NCI-H526 (cell line): ENCODE measurements around the gene TES.
A peak's percentile ranks its signal among the peaks of the same experiment; 100 is the strongest.

Source experiments
- DNase-seq, 2 experiments: peaks; one replicate each; lab custom pipeline; 2025; lab: John Stamatoyannopoulos, UW

TES gene

GRCh38 chr7:116194115-116194514, 16.2 kb upstream of the TES start:
- DNase-seq = no peak

GRCh38 chr7:116195451-116195850, 14.9 kb upstream of the TES start:
- DNase-seq = no peak

GRCh38 chr7:116196947-116197346, 13.4 kb upstream of the TES start:
- no peak for DNase-seq

GRCh38 chr7:116197360-116197759, 13.0 kb upstream of the TES start:
- DNase-seq = no peak

- DNase-seq = no peak
Measured at GRCh38 chr7:116198748-116199410, 11.5 kb upstream of the TES start.

GRCh38 chr7:116200963-116201362, 9.4 kb upstream of the TES start:
- no peak for DNase-seq

- no peak for DNase-seq
Measured at GRCh38 chr7:116206141-116206540, 4.2 kb upstream of the TES start.

GRCh38 chr7:116208919-116209318, 1.4 kb upstream of the TES start:
- DNase-seq = no peak

- no peak for DNase-seq
Measured at GRCh38 chr7:116209561-116210070, 723 bp upstream of the TES start.

GRCh38 chr7:116211006-116211912, 920 bp downstream of the TES start:
- peak; percentile 85 to 88 for DNase-seq

- no peak for DNase-seq
Measured at GRCh38 chr7:116211913-116212596, 1.7 kb downstream of the TES start.

GRCh38 chr7:116212869-116213268, 2.5 kb downstream of the TES start:
- DNase-seq = no peak

- no peak for DNase-seq
Measured at GRCh38 chr7:116213361-116214130, 3.2 kb downstream of the TES start.

GRCh38 chr7:116214921-116215320, 4.6 kb downstream of the TES start:
- DNase-seq = no peak

GRCh38 chr7:116215551-116215950, 5.2 kb downstream of the TES start:
- DNase-seq = no peak

- DNase-seq = no peak
Measured at GRCh38 chr7:116216956-116217571, 6.7 kb downstream of the TES start.

- no peak for DNase-seq
Measured at GRCh38 chr7:116218051-116218645, 7.8 kb downstream of the TES start.

- no peak for DNase-seq
Measured at GRCh38 chr7:116218747-116219146, 8.4 kb downstream of the TES start.

- no peak for DNase-seq
Measured at GRCh38 chr7:116219288-116219687, 8.9 kb downstream of the TES start.

- no peak for DNase-seq
Measured at GRCh38 chr7:116219834-116220233, 9.5 kb downstream of the TES start.

GRCh38 chr7:116222501-116222900, 12.2 kb downstream of the TES start:
- no peak for DNase-seq
